Right ventricle myocardium inferior (tissue), 1 donor: Measurements from ENCODE around the gene DDR2. TPM values are rescaled to one million over a fixed set of nuclear protein-coding genes. Genes with fewer than 3 reads are reported as not detected.
A peak's percentile ranks its signal among the peaks of the same experiment; 100 is the strongest.

ENCODE experiments used
- ATAC-seq: fragments of 200-7000 bp; cut with Tn5 transposase; one replicate; pipeline ENCODE4 v1.9.1; 2020; ENCODE audit warnings: mild to moderate bottlenecking, moderate library complexity
- DNase-seq: peaks from one replicate; pipeline ENCODE4 v3.0.0; 2021; ENCODE audit errors: missing footprints
- intact Hi-C: fragments of 100-400 bp; cut with DNase I; formaldehyde crosslinking; loops from one replicate; pipeline ENCODE4 v1.11.0; 2022
- total RNA-seq: library from RNA; stranded (reverse); fragmentation: NEBNext Ultra II Directional; extraction: Animal tissue kit (Norgen Biotek cat#: 25700); gene quantifications from one replicate; pipeline ENCODE4 v1.2.1, GENCODE V29; 2021
- donor health status: DM: no; HTN: yes; CAD: no; lungs with severe emphysema.

Gene DDR2
- total RNA-seq, 1 donor from 2014 or later, result 34.4 TPM

DNA sequence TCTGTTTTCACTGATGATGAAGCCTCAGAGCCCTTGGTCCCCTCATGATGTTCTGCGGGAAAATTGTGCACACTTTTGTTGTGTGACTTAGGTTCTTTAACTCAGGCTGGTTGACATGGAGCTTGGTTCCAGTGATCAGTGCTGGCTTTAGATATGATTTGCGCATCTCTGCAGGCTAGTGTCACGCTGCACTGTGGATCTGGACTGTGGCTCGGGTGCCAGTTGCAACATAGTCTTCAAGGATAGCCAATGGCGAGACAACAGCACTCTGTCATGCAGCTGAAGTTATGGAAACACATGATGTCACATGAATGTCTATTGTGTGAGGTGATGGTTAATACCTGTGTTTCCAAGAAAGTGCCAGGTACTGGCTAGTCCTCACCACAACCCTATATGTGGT, 56.7 kb downstream of the DDR2 start:
- intact Hi-C loops, result loop anchor here (5.0 kb wide), 1 partner anchor 57 kb away; the partner anchor contains the start of gene DDR2
- DNase-seq, result no peak

DNA sequence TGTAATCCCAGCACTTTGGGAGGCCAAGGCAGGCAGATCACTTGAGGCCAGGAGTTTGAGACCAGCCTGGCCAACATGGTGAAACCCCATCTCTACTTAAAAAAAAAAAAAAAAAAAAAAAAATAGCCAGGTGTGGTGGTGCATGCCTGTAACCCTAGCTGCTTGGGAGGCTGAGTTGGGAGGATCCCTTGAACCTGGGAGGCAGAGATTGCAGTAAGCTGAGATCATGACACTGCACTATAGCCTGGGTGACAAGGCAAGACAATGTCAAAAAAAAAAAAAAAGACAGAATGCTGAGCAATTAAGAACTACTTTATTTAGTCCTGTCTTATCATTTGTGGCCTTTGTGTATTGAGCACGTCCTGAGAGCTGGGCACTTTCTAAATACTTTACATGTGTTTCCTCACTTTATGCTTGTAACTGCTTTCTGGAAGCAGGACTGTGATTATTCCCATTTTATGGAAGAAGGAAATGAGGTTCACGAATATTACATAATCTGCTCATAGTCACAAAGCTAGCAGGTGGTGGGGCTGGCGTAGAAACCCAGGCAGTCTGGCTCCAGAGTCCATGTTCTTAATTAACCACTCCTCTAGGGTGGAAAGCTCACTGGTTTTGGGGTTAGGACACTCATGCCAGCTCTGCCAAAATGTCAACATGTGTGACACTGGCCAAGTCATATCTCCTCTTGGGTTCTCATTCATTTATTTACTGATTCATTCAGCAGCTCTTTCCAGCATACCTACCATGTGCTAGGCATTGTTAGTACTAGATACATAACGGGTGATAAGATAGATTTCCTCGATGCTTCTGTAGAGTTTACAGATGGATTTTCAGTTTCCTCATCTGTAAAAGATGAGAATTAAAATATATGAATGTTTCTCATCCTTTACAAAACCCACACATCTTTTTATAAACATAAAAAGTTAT, 57.7 kb downstream of the DDR2 start:
- intact Hi-C loops, result loop anchor here (5.0 kb wide), 1 partner anchor 58 kb away; the partner anchor contains the start of gene DDR2
- DNase-seq, result no peak
- peak; percentile 52 for ATAC-seq

More for the DNA sequence above, 56.7 kb downstream of the DDR2 start:
- no peak for ATAC-seq

DNA sequence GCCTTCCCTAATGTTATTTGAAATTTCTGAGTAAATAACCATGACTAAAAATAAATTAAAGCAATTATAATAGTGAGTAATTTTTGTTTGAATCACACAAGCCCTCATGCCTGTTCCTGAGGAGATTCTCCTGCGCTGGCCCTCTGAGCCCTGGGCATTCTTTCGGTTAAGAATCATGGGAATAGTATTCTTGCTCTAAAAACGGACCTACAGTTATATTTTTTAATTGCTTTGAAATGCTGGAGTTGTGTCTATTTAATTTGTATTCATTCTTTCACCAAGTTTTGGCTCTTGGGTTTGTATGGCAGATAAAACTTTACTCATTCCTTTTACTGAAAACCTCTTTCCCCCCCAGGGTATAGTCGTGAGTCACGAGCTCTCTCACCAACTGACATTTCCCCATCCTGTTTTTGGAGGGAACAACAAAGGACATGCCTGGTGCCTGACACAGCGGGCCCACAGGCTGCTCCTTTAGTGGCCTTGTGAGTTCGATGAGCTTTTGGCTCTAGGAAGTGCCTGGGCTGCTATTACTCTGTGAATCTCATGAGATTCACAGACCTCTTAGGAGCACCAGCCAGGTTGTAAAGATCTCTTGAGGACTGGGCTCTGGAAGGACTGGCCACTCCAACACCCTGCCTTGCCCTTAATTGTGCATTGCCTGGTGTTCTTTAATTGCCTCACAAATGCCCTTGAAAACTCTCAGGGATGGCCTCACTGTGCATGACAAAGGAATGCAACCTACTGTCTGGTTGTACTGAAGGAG, 58.6 kb downstream of the DDR2 start:
- intact Hi-C loops, result no loop called here
- DNase-seq, result peak; percentile 72
- peak; percentile 86 for ATAC-seq

DNA sequence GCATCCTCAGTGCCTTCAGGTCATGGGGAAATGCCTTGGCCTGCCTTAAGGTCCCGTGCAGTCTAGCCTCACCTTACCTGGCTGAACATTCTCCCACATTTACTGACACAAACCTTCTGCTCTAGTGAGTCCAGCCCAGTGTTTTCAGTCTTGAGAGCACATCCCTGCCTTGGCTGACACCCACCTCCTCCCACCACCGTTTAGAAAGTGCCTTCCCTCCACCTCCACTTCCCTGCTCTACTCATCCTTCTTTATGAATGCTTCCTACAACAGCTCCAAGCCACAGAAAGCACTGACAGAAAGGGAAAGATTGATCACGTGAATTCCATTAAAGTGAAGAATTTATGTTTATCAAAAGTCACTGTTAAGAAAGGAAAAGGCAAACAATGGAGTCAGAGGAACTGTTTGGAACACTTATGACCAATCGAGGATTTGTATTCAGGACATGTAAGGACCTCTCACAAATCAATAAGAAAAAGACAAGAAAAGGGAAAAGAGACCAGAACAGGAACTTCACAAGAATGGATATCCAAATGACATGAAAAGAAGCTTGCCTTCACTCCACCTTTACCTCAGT, 59.8 kb downstream of the DDR2 start:
- no peak for DNase-seq
- intact Hi-C loops, result no loop called here
- no peak for ATAC-seq

- ATAC-seq (no peak), DNase-seq (no peak)
- intact Hi-C loops, result no loop called here
These were observed 62.6 kb downstream of the DDR2 start for GRCh38 chr1:162694911-162695310.

- intact Hi-C loops, result no loop called here
- ATAC-seq, result no peak
These were observed 63.4 kb downstream of the DDR2 start for GRCh38 chr1:162695687-162696086.

DNA sequence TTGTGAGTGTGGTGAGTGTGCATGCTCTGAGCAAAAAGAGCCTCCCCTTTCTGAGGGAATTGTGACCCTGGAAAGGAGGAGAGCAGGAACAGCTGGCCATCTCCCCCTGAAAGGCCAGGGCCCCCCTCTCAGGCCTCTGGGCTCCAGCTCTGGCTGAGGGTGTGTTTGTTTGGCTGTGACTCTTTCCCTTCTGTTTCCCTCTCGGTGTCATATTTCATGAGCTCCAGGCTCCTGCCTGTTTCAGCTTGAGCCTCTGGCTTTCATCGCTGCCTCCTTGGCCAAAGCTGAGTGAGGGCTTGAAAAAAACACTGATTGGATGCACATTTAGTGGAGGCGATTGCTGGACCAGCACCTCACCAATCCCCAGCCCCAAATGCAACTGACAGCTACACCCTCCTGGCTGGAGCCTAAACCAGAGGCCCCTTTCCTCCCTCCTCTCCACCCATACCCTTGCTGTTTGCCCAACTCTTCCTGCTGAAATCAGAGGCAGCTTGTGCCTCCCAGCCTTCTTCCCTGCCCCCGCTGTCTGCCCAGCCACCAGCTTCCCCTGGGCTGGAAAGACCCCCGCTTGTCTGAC, 64.1 kb downstream of the DDR2 start:
- ATAC-seq (peak; percentile 97), DNase-seq (peak; percentile 82)
- intact Hi-C loops, result no loop called here

More at GRCh38 chr1:162695687-162696086, 63.4 kb downstream of the DDR2 start:
- DNase-seq, result no peak

- intact Hi-C loops, result no loop called here
- ATAC-seq, result no peak
- no peak for DNase-seq
These were observed 65.1 kb downstream of the DDR2 start for GRCh38 chr1:162697140-162697895.

DNA sequence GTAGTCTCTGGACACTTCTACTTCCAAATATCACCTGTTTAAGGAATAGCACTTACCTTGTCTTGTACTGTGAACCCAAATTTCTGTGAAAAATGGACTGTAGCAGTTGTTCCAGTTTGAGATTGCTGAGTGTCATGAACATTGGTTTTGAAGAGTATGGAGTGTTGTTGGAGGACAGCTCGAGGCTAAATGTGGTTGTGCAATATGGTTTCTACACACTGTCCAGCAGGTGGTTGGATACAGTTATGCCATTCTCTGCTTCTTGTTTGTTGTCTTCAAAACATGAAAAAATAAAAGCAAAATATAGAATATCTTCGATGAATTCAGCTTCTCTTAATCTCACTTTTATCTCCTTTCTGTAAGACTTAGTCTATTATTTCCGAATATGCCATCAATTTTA, 67.1 kb downstream of the DDR2 start:
- intact Hi-C loops, result no loop called here
- DNase-seq, result no peak
- no peak for ATAC-seq

- no peak for DNase-seq
These were observed 67.9 kb downstream of the DDR2 start for GRCh38 chr1:162700131-162700530.

DNA sequence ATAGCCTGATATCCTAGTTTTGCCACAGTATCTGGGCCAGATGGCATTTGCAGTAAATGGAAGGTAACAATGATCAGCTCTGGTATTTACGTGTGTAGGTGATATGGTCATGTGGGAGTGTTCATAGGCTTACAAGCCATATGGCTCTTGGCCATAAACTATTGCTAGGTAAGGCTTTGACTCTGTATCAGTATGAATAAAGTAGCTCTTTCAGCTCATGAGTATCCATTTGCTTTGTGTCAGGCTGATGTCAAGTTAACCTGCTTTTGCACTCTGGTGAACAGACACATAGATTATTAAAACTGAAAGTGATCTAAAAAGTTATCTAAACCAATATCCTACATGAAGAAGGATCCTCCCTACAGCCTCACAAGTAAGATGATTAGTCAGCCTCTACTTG, 69.0 kb downstream of the DDR2 start:
- DNase-seq (no peak), ATAC-seq (no peak)
- intact Hi-C loops, result no loop called here

More at GRCh38 chr1:162700131-162700530, 67.9 kb downstream of the DDR2 start:
- intact Hi-C loops, result no loop called here
- ATAC-seq, result no peak

GRCh38 chr1:162702628-162703027, 70.4 kb downstream of the DDR2 start:
- DNase-seq (no peak), ATAC-seq (no peak)
- intact Hi-C loops, result no loop called here

GRCh38 chr1:162703708-162704107, 71.4 kb downstream of the DDR2 start:
- ATAC-seq, result peak; percentile 64
- no peak for DNase-seq
- intact Hi-C loops, result no loop called here

DNA sequence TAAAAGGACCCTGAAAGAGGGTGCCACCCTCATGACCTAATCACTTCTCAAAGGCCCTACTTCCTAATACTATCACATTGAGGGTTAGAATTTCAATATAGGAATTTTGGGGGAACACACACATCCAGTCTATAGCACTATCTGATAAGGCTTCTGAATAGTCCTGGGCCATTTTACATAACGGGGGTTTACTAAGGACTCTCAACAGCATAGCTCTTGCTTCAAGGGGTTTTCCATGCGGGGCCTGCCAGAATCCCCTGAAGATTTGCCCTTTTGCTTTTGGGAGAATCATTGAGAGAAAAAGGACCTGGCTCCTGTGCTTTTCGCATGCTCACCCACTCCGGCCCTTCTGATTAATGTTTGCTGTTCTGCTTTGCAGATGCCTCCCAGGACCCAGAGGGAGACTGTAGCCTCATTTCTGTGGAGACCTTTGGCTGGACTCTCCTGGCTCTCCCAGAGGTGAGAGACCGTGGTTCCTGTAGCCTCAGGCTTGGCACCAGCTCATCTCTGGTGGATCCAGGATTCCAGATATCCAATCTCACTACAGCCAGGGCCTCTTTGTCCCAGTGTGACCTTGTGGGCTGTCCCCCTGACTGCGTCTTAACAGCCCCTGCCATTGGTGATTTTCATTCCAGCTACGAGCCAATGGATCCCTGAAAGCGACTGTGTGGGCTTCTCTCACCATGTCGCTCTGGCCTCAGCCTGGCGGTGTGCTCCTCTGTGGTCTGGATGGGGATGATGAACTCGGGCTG, 72.6 kb downstream of the DDR2 start:
- DNase-seq (peak; percentile 71), ATAC-seq (peak; percentile 84)
- intact Hi-C loops, result no loop called here

DNA sequence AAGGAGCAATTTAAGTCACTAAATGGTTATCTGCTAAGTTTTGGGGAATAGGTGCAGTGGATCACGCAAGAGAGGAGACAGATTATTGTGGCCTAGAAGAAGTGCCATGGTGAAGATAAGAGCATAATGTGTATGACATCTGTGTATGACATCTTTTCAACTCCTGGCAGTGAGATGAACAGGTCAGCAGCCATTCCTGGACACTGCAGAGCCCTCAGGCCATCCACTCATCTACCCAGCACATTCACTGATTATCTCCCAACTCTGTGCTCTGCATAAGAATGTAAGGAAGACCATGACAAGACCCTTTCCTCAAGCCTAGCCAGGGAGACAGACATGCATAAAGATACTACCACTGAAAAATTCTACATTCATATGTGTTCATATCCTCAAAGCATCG, 73.7 kb downstream of the DDR2 start:
- intact Hi-C loops, result no loop called here
- no peak for ATAC-seq
- DNase-seq, result no peak

- intact Hi-C loops, result no loop called here
- ATAC-seq (no peak), DNase-seq (no peak)
These were observed 74.3 kb downstream of the DDR2 start for GRCh38 chr1:162706606-162707005.

DNA sequence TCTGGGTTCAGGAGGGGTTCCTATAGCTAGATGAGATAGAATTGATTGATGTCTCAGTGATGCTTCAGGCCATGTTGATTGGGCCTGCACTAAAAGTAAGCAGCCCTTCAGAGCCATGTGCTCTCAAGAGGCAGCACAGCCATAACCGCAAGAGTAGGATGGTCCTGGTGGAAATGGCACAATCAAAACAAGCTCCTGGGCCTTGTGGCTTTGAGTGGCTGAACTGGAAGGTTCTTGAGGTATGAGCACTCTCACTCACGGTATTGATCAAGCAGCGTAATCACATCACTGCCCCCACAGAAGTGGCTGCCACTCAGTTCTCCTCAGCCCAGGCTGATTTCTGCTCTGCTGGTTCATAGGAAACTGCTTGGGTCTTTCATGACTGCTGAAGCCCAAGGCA, 76.0 kb downstream of the DDR2 start:
- DNase-seq (no peak), ATAC-seq (no peak)
- intact Hi-C loops, result no loop called here
